ENCODE data around the gene THSD7B. TPM values are rescaled to one million over a fixed set of nuclear protein-coding genes. Genes with fewer than 3 reads are reported as not detected.

Gene THSD7B
- polyA plus RNA-seq, 2 of the 4 experiments (the other 2 are of a cell fraction), result not detected

- DNase-seq (ENCODE audit: low read depth in 1 of 2, low spot score in 1 of 2) (no peak), ATAC-seq (no peak), FAIRE-seq (no peak)
- ChIA-PET POLR2A (no interaction called here), CTCF (interaction anchor here (0.6 kb wide), 1 partner anchor 71 kb away, joined by 3 read pairs; no protein-coding TSS in a partner anchor)
- 22% methylated on average over 3 of the region's 3 CpGs for WGBS (ENCODE audit: missing lambda C conversion rate)
- H3K9me3 ChIP-seq, result no peaks in the 10 kb centered on the region
- TF ChIP-seq RFX5 (IDR thresholded peaks at IDR 0.05) (no peak), BHLHE40 (IDR thresholded peaks at IDR 0.05; ENCODE audit: low read depth, low read length) (no peak), JUNB (IDR thresholded peaks at IDR 0.05) (no peak), RARB (CRISPR knock-in tag; IDR thresholded peaks at IDR 0.05) (no peak), ZSCAN20 (CRISPR knock-in tag; IDR thresholded peaks at IDR 0.05) (no peak), CBX8 (IDR thresholded peaks at IDR 0.05) (no peak), CEBPB (IDR thresholded peaks at IDR 0.05) (no peak), CHD2 (IDR thresholded peaks at IDR 0.05; ENCODE audit: low read length, partially characterized antibody) (no peak), PHF8 (IDR thresholded peaks at IDR 0.05; ENCODE audit: borderline replicate concordance, low read depth) (no peak), FOSL2 (IDR thresholded peaks at IDR 0.05) (no peak), FOSL2 (CRISPR knock-in tag; IDR thresholded peaks at IDR 0.05) (no peak), TP53 (CRISPR knock-in tag; IDR thresholded peaks at IDR 0.05) (no peak), MAZ (IDR thresholded peaks at IDR 0.05; ENCODE audit: borderline replicate concordance, low read depth, low read length) (no peak), ATOH8 (CRISPR knock-in tag; IDR thresholded peaks at IDR 0.05; ENCODE audit: low read depth) (no peak), ELK1 (IDR thresholded peaks at IDR 0.05; ENCODE audit: low read depth, low read length) (no peak), EP300 (IDR thresholded peaks at IDR 0.05) (no peak), TFCP2L1 (CRISPR knock-in tag; IDR thresholded peaks at IDR 0.05) (no peak)
- no peak overlapping the region for H3K4me3 ChIP-seq
- no peak overlapping the region for H3K4me2 ChIP-seq
- no peak overlapping the region for H3K27ac ChIP-seq
- no peaks in the 10 kb centered on the region for H3K4me1 ChIP-seq
Measured at GRCh38 chr2:136785215-136785614, 19.9 kb downstream of the THSD7B start.

GRCh38 chr2:136787970-136788369 is 22.6 kb downstream of the THSD7B start:
- WGBS (ENCODE audit: missing lambda C conversion rate), result 20% methylated on average over 3 of the region's 3 CpGs
- Histone ChIP-seq H3K9me3 (no peaks in the 10 kb centered on the region), H3K4me3 (no peak overlapping the region), H3K27ac (no peak overlapping the region), H3K4me2 (no peak overlapping the region), H3K4me1 (no peaks in the 10 kb centered on the region)
- CTCF ChIA-PET, result no interaction called here
- FAIRE-seq (no peak), ATAC-seq (no peak), DNase-seq (ENCODE audit: low read depth in 1 of 2, low spot score in 1 of 2) (no peak)
- TF ChIP-seq HOXA7 (CRISPR knock-in tag; IDR thresholded peaks at IDR 0.05), result no peak
- no peak for TF ChIP-seq HES2 (IDR thresholded peaks at IDR 0.05)
- TF ChIP-seq RAD21 (conservative IDR thresholded peaks at IDR 0.05 in 1 of 2, IDR thresholded peaks at IDR 0.05 in 1 of 2), result no peak
- TF ChIP-seq PBX3 (IDR thresholded peaks at IDR 0.05), result no peak
- TF ChIP-seq CBX2 (IDR thresholded peaks at IDR 0.05; ENCODE audit: borderline replicate concordance, low read depth), result no peak
- TF ChIP-seq HDAC2 (IDR thresholded peaks at IDR 0.05), result no peak
- TF ChIP-seq HEYL (CRISPR knock-in tag; IDR thresholded peaks at IDR 0.05), result no peak
- no peak for TF ChIP-seq MAFK (IDR thresholded peaks at IDR 0.05; ENCODE audit: partially characterized antibody)
- TF ChIP-seq JUNB (IDR thresholded peaks at IDR 0.05), result no peak
- TF ChIP-seq USF2 (IDR thresholded peaks at IDR 0.05), result no peak
- TF ChIP-seq ZC3H11A (IDR thresholded peaks at IDR 0.05), result no peak
- TF ChIP-seq ZFP36 (IDR thresholded peaks at IDR 0.05; ENCODE audit: borderline replicate concordance, partially characterized antibody), result no peak
- TF ChIP-seq CHD2 (IDR thresholded peaks at IDR 0.05; ENCODE audit: low read length, partially characterized antibody), result no peak
- POLR2A ChIA-PET, result no interaction called here
